Right cardiac atrium (tissue), 5 donors: Measurements from ENCODE around the gene TIMM44. TPM values are rescaled to one million over a fixed set of nuclear protein-coding genes. Genes with fewer than 3 reads are reported as not detected.

Experiments
- ATAC-seq, 2 donors: fragments of 200-7000 bp; cut with Tn5 transposase; one replicate each; pipeline versions ENCODE4 v1.8.0 to v1.9.1; 2020; ENCODE audit warnings: moderate library complexity in 2 of 2, mild to moderate bottlenecking in 1 of 2
- DNase-seq, 3 donors: peaks; one replicate each; pipeline ENCODE4 v3.0.0-alpha.2; 2020
- H3K27ac ChIP-seq: one replicate; pipeline ENCODE4 v1.5.1; 2013; ENCODE audit warnings: mild to moderate bottlenecking, low read length, control low read depth, moderate library complexity
- H3K27me3 ChIP-seq: one replicate; pipeline ENCODE4 v1.6.1; 2013; ENCODE audit not compliant: control insufficient read depth, insufficient read depth
- H3K4me1 ChIP-seq: one replicate; pipeline ENCODE4 v1.6.1; 2013; ENCODE audit warnings: low read length; ENCODE audit not compliant: control insufficient read depth, insufficient read depth
- H3K4me3 ChIP-seq: one replicate; pipeline ENCODE4 v1.5.1; 2013; ENCODE audit warnings: low read length, control low read depth
- H3K9me3 ChIP-seq: one replicate; pipeline ENCODE4 v1.6.1; 2013; ENCODE audit warnings: low read length; ENCODE audit not compliant: control insufficient read depth
- WGBS: extraction: QIAGEN DNeasy Blood & Tissue Kit; methylation state at CpG from one replicate; pipeline ENCODE4 v1.1.7; 2013; 5-methylcytosine and 5-hydroxymethylcytosine counted together
- intact Hi-C, 4 donors: fragments of 100-400 bp; cut with DNase I; formaldehyde crosslinking; loops; one replicate each; pipeline versions ENCODE4 v1.11.0 to v1.14.0; 2022 to 2023
- polyA plus RNA-seq: library from polyadenylated mRNA; stranded (reverse); fragments of 200-250 nt; gene quantifications from one replicate; pipeline ENCODE4 v1.2.3, GENCODE V29; 2013
- total RNA-seq, 4 donors: library from RNA; stranded (reverse); fragmentation: NEBNext Ultra II Directional; extraction: Animal tissue kit (Norgen Biotek cat#: 25700); gene quantifications; one replicate each; pipeline ENCODE4 v1.2.1, GENCODE V29; 2021
- donor health status: healthy with polysubstance abuse.
- donor health status: DM: no; HTN: yes; CAD: no.
- donor health status: DM: no; HTN: no; CAD: no.
- donor health status: DM: no; HTN: yes; CAD: no; lungs with severe emphysema.
- donor health status: DM: yes; HTN: yes; CAD: no.

TIMM44 gene
- total and polyA plus RNA-seq, 5 donors = 51.1 to 88.9 (median 64.6) TPM

DNA sequence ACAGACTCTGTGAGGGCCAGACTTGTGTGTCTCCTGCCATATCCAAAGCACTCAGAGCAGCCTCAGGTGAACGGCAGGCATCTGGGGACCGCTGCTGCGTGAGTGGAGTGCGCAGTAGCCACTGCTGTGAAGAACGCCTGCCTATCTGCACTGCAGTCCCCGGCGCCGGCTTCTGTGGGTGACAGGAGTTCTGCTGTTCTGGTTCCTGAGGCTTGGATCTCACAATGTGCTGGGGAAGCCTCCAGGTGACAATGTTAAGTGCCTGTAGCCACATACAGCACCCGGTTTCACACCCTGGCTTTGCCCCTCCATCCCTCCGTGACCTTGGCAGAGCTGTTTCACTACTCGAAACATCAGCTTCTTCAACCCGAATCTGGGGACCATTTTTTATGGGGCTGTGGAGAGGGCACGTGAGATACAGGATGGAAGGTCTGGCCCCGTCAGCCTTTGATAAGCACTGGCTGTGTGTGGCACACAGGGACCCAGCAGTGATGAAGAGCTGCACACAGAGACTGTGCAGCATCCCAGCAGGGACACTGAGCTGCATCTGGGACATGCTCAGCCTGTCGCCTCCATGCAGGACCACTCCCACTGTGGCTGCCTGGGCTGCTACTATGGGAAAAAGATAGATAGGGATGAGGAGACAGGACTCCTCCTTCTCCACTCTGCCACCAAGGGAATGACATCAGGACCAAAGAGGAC is 33.7 kb upstream of the TIMM44 start:
- Histone ChIP-seq H3K4me1 (peaks cover 2% of the 10 kb centered on the region), H3K27me3 (no peaks in the 10 kb centered on the region), H3K27ac (no peak overlapping the region), H3K9me3 (no peaks in the 10 kb centered on the region), H3K4me3 (no peak overlapping the region)
- 83% methylated on average over 15 of the region's 15 CpGs for WGBS
- ATAC-seq (no peak), DNase-seq (peak in 1 of 3 donors; percentile 48)
- intact Hi-C loops = loop anchor here in 1 of 4 donors (10.0 kb wide), 1 partner anchor 268 kb away; no protein-coding TSS in a partner anchor

DNA sequence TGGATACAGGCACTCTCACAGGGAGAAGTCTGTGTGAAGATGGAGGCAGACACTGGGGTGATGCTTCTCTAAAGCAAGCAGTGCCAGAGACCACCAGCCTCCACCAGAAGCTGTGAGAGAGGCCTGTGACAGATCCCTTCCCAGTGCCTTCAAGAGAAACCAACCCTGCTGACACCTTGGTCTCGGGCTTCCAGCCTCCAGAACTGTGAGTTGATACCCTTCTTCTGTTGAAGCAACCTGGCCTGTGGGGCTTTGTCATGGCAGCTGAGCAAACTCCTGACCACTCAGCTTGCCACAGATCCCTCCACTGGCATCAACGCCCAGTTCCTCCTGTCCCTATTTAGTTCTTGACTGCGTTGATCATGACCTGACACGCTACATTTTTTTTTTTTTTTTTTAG is 33.0 kb upstream of the TIMM44 start:
- ATAC-seq = no peak
- H3K27ac ChIP-seq = no peak overlapping the region
- DNase-seq = no peak
- intact Hi-C loops = loop anchor here in 1 of 4 donors (10.0 kb wide), 1 partner anchor 268 kb away; no protein-coding TSS in a partner anchor
- H3K27me3 ChIP-seq = no peaks in the 10 kb centered on the region
- WGBS = 86% methylated on average over 4 of the region's 4 CpGs
- no peaks in the 10 kb centered on the region for H3K9me3 ChIP-seq
- no peak overlapping the region for H3K4me3 ChIP-seq
- H3K4me1 ChIP-seq = no peaks in the 10 kb centered on the region

DNA sequence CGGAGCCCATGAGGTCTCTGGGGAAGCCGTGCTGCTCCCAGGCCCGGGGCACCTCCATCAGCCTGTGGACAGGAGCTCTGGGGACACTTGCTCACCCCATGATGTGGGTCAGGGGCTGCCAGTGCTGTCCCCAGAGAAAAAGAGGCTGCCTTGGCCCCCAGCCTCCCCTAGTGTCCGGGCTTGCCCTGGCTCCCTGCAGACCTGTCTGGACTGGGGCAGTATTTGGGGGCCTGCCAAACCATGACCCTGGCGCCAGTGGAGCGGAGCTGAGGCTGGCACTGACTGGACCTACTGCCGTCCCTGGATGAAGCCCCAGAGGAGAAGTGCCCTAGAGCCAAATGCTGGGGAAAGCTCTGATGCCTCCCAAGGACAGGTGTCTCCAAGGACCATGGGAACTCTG is 31.6 kb upstream of the TIMM44 start:
- DNase-seq = peak; percentile 58 to 85 (median 76)
- no peaks in the 10 kb centered on the region for H3K9me3 ChIP-seq
- WGBS = 65% methylated on average over 7 of the region's 7 CpGs

DNA sequence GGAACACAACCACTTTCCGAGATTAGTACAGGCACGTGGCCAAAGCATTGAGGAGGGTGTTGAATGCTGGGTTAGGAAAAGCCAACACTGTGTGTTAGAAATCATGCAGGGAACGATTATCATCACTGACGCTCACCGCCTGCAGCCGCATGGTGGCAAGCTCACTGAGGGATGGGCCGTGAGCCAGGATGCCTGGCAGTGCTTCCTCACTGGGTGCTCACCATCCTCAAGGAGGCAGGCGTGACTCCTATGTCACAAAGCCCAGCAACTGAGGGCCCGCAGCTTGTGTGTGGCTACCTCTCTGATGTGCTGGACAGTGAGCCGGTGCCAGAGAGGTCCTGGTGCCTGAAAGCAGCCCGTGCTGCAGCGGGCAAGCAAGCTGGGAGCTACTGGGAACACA is 30.4 kb upstream of the TIMM44 start:
- Histone ChIP-seq H3K4me3 (no peak overlapping the region), H3K9me3 (no peaks in the 10 kb centered on the region), H3K4me1 (no peaks in the 10 kb centered on the region), H3K27ac (peak overlapping the region; percentile 51), H3K27me3 (no peaks in the 10 kb centered on the region)
- DNase-seq (peak; percentile 73 to 89 (median 86)), ATAC-seq (peak; percentile 67)
- intact Hi-C loops = loop anchor here in 2 of 4 donors (5.0 to 10.0 kb wide), 2 partner anchors 33 to 271 kb away; partner anchors contain the start of gene ELAVL1 (in 1 of the 2)
- 71% methylated on average over 12 of the region's 12 CpGs for WGBS

More for the DNA sequence above, 31.6 kb upstream of the TIMM44 start:
- ATAC-seq = peak; percentile 43 to 60
- Histone ChIP-seq H3K27me3 (no peaks in the 10 kb centered on the region), H3K4me1 (no peaks in the 10 kb centered on the region), H3K27ac (peak overlapping the region; percentile 31), H3K4me3 (no peak overlapping the region)
- intact Hi-C loops = loop anchor here in 1 of 4 donors (10.0 kb wide), 1 partner anchor 270 kb away; no protein-coding TSS in a partner anchor

DNA sequence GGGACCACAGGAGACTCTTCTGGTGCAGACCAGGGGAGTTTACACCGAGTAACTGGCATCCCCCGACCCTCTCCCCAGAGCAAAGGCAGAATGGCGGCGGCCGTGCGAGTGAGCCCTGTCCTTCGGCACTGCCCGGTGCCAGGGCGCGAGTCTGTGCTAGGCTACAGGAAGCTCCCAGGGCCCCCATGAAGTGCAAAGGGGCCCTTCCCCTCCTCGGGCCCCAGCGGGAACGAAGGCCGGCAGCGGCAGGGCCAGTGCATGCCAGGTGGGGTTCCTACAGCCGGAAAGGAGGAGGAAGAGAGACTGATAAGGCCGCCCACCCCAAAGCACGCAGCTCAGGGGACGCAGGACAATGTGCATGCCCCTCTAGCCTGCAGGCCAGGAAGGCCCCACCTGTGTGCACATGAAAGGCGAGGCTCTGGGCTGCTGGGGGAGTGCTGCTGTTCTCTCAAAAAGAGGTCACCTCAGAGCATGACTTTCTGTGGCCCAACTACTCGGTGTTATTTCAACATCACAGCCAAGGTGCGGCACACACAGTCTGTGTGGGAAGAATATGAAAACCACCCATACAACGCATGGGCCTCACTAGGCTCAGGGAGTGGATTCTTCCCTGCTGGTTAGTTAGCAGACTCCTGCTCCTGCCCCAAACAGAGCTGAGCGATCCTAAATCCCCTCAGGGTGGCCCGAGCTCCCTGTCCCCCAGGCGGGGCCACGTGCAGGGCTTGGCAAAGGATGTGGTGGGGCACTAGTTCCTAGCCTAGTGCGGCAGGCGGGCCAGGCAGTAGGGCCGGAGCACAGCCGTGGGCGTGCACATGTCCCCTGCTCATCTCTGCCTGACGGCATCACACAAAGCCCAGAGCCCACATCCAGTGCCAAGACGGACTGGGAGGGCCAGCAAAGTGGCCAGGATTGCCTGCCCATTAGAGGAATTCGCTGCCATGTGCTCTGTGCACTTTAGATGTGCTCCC is 28.4 kb upstream of the TIMM44 start:
- Histone ChIP-seq H3K4me1 (no peaks in the 10 kb centered on the region), H3K9me3 (no peaks in the 10 kb centered on the region), H3K4me3 (no peak overlapping the region), H3K27me3 (no peaks in the 10 kb centered on the region), H3K27ac (no peak overlapping the region)
- DNase-seq = no peak
- peak; percentile 15 to 17 for ATAC-seq
- intact Hi-C loops = loop anchor here in 2 of 4 donors (5.0 to 10.0 kb wide), 2 partner anchors 35 to 273 kb away; partner anchors contain the start of gene ELAVL1 (in 1 of the 2)
- 68% methylated on average over 35 of the region's 35 CpGs for WGBS

DNA sequence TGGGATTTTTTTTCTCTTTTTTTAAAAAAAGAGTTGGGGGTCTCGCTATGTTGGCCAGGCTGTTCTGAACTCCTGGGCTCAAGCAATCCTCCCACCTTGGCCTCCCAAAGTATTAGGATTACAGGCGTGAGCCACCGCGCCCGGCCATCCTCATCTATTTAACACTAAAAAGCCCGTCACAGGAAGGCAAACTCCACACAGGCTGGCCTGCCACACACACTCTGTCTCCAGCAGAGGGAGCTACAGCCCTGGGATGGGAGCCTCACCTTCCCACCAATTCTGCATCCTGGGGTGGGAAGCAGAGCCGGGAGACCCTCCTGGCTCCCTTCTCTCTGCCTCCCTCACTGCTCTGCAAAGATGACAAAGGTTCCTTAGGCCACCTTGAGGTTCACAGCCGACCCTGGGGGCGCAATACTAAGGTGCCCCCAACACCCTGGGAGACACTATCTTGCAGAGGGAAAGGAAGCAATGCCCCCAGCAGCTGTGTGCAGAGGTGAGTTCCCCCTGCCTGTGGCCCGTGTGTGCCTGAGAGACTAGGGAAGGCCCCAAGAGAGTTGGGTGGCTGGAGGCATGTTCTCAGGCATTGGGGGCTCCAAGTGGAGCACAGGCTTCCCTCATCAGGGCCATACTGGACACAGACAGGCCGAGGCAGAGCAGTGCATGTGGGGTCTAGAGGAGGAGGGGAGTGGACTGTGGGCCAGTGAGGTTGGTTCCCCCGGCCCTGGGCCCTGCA is 27.4 kb upstream of the TIMM44 start:
- Histone ChIP-seq H3K4me3 (no peak overlapping the region), H3K9me3 (no peaks in the 10 kb centered on the region), H3K27ac (no peak overlapping the region), H3K27me3 (no peaks in the 10 kb centered on the region), H3K4me1 (no peaks in the 10 kb centered on the region)
- DNase-seq = no peak
- WGBS = 70% methylated on average over 12 of the region's 12 CpGs
- intact Hi-C loops = loop anchor here in 2 of 4 donors (5.0 to 10.0 kb wide), 2 partner anchors 36 to 274 kb away; partner anchors contain the start of gene ELAVL1 (in 1 of the 2)
- no peak for ATAC-seq

DNA sequence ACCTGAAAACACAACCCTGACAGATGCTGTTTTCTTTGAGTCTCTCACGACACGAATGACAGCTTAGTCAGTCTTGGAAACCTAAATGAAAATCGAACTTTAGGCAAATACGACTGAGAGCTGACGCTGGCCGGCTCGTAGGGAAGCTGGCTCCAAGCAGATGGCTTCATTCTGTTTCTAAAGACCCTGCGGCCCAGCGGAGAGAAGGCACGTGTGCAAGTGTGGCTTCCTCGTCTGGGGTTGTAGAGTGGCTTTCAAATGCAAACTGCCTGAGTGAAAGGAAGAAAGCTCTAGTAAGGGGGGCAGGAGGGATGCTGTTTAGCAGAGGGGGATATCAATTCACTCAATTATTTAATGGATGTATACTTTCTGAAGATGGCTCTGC is 26.1 kb upstream of the TIMM44 start:
- no peak overlapping the region for H3K4me3 ChIP-seq
- no peaks in the 10 kb centered on the region for H3K27me3 ChIP-seq
- no peak overlapping the region for H3K27ac ChIP-seq
- 89% methylated on average over 11 of the region's 11 CpGs for WGBS
- H3K9me3 ChIP-seq = no peaks in the 10 kb centered on the region
- intact Hi-C loops = loop anchor here in 1 of 4 donors (5.0 to 10.0 kb wide), 2 partner anchors 33 to 185 kb away; no protein-coding TSS in a partner anchor
- DNase-seq = peak in 1 of 3 donors; percentile 1
- H3K4me1 ChIP-seq = no peaks in the 10 kb centered on the region
- no peak for ATAC-seq

DNA sequence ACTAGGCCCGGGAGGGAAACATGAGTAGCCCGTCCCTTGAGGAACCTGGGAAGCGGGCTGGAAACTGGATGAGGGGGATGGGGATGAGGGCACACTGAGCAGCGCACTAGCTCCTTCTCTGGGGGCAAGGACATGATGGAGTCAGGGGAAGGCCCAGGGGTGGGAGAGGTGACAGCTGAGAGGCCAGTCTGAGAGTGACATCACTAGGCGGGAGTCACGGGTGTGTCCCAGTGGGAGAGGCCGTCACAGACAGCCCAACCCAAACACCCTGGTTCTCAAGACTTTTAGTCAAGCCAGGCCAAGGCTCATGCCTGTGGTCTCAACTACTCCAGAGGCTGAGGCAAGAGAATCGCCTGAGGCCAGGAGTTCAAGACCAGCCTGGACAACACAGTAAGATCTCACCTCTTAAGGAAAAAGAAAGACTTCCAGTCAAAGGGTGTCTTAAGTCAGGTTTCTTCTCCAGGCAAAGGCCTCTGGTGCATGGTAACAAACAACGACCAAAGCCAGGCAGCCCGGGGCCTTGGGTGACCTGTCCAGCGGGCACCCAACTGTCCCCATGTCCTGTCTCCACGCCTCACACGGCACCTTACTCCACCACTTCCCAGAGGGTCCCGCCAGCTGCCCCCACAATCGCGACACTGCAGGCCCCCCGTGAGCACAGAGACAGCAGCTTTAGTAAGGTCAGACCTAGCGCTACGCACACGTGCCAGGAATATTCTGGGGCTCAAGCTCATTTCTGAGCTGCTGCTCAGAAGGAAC is 25.5 kb upstream of the TIMM44 start:
- Histone ChIP-seq H3K4me1 (no peaks in the 10 kb centered on the region), H3K4me3 (no peak overlapping the region), H3K27me3 (no peaks in the 10 kb centered on the region), H3K27ac (no peak overlapping the region), H3K9me3 (no peaks in the 10 kb centered on the region)
- 87% methylated on average over 20 of the region's 20 CpGs for WGBS
- intact Hi-C loops = loop anchor here in 1 of 4 donors (5.0 to 10.0 kb wide), 2 partner anchors 33 to 186 kb away; no protein-coding TSS in a partner anchor
- ATAC-seq (no peak), DNase-seq (peak in 1 of 3 donors; percentile 21)

DNA sequence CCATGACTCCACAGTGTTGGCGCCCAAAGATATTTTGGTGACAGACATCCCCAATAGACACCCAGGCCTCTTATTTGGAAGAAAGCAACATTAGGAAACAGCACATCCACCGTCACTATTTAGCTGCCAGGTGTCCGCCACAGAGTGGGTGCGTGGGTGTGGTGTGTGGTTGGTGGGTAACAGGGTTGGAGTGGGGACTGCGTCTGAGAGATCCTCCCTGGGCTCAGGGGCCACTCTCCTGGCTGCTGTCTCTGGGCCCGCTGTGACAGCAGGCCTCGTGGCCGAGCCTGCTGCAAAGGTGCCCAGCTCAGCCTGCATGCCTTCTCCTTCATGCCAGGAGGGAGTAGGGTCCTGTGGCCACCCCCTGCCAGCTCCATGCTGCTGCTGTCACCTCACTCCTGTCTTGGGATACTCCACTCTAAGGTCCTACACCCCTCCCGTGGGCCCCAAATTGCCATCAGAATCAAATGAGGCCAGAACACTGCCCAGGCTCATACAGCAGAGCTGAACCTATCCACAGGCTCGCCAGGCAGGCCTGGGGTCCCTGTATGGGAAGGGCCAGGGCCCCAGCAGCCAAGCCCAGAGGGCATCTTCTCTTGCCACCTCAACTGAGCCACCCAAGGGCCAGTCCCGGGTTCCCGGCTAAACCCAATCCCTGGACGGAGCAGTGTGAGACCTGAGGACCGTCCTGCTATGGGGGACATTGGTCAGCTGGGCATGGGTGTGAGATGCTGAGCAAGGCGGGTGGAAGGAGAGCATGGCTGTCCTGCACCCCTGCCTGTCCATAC is 24.7 kb upstream of the TIMM44 start:
- DNase-seq (peak in 1 of 3 donors; percentile 5), ATAC-seq (no peak)
- H3K9me3 ChIP-seq = no peaks in the 10 kb centered on the region
- 91% methylated on average over 15 of the region's 15 CpGs for WGBS
- no peaks in the 10 kb centered on the region for H3K27me3 ChIP-seq
- H3K27ac ChIP-seq = no peak overlapping the region
- no peaks in the 10 kb centered on the region for H3K4me1 ChIP-seq
- intact Hi-C loops = loop anchor here in 1 of 4 donors (5.0 to 10.0 kb wide), 2 partner anchors 34 to 187 kb away; no protein-coding TSS in a partner anchor
- H3K4me3 ChIP-seq = no peak overlapping the region
